ENCODE data around the gene FHDC1.

Gene FHDC1

GRCh38 chr4:152983774-152984411, 47.8 kb downstream of the FHDC1 start:
- Histone ChIP-seq H3K4me3 (ENCODE audit: low read length) (no peak overlapping the region), H3K9me3 (ENCODE audit: insufficient read depth, low read length) (no peaks in the 10 kb centered on the region), H3K27ac (ENCODE audit: low read length) (no peak overlapping the region), H4K20me1 (ENCODE audit: insufficient read depth, low read length) (no peaks in the 10 kb centered on the region), H3K79me2 (ENCODE audit: low read length) (no peaks in the 10 kb centered on the region), H2AFZ (ENCODE audit: low read depth, low read length) (no peak overlapping the region), H3K9ac (ENCODE audit: low read length) (no peak overlapping the region), H3K27me3 (ENCODE audit: low read depth, low read length) (peaks cover 23% of the 10 kb centered on the region), H3K4me1 (ENCODE audit: low read length) (no peaks in the 10 kb centered on the region), H3K4me2 (ENCODE audit: low read length) (no peak overlapping the region), H3K36me3 (replicated peaks; ENCODE audit: low read depth, low read length) (no peaks in the 10 kb centered on the region)
- TF ChIP-seq CTCF (IDR thresholded peaks at IDR 0.05; ENCODE audit: low read depth, low read length) = no peak
- TF ChIP-seq EZH2phosphoT487 (IDR thresholded peaks at IDR 0.05; ENCODE audit: low read depth) = no peak

GRCh38 chr4:152988721-152989553, 52.8 kb downstream of the FHDC1 start:
- Histone ChIP-seq H2AFZ (ENCODE audit: low read depth, low read length) (no peak overlapping the region), H3K79me2 (ENCODE audit: low read length) (no peaks in the 10 kb centered on the region), H3K9me3 (ENCODE audit: insufficient read depth, low read length) (no peaks in the 10 kb centered on the region), H3K4me1 (ENCODE audit: low read length) (no peaks in the 10 kb centered on the region), H3K36me3 (replicated peaks; ENCODE audit: low read depth, low read length) (no peaks in the 10 kb centered on the region), H3K9ac (ENCODE audit: low read length) (no peak overlapping the region), H3K27ac (ENCODE audit: low read length) (no peak overlapping the region), H3K4me2 (ENCODE audit: low read length) (no peak overlapping the region), H4K20me1 (ENCODE audit: insufficient read depth, low read length) (no peaks in the 10 kb centered on the region), H3K4me3 (ENCODE audit: low read length) (no peak overlapping the region), H3K27me3 (ENCODE audit: low read depth, low read length) (no peaks in the 10 kb centered on the region)
- no peak for TF ChIP-seq CTCF (IDR thresholded peaks at IDR 0.05; ENCODE audit: low read depth, low read length)
- no peak for TF ChIP-seq EZH2phosphoT487 (IDR thresholded peaks at IDR 0.05; ENCODE audit: low read depth)

- Histone ChIP-seq H3K4me2 (ENCODE audit: low read length) (no peak overlapping the region), H3K9me3 (ENCODE audit: insufficient read depth, low read length) (no peaks in the 10 kb centered on the region), H2AFZ (ENCODE audit: low read depth, low read length) (no peak overlapping the region), H3K4me3 (ENCODE audit: low read length) (no peak overlapping the region), H3K79me2 (ENCODE audit: low read length) (no peaks in the 10 kb centered on the region), H3K9ac (ENCODE audit: low read length) (no peak overlapping the region), H3K27me3 (ENCODE audit: low read depth, low read length) (no peaks in the 10 kb centered on the region), H3K4me1 (ENCODE audit: low read length) (no peaks in the 10 kb centered on the region), H3K27ac (ENCODE audit: low read length) (no peak overlapping the region), H4K20me1 (ENCODE audit: insufficient read depth, low read length) (no peaks in the 10 kb centered on the region), H3K36me3 (replicated peaks; ENCODE audit: low read depth, low read length) (no peaks in the 10 kb centered on the region)
- no peak for TF ChIP-seq CTCF (IDR thresholded peaks at IDR 0.05; ENCODE audit: low read depth, low read length)
- TF ChIP-seq EZH2phosphoT487 (IDR thresholded peaks at IDR 0.05; ENCODE audit: low read depth) = no peak
These were observed 53.4 kb downstream of the FHDC1 start for GRCh38 chr4:152989554-152989970.

- H3K4me1 ChIP-seq (ENCODE audit: low read length) = no peaks in the 10 kb centered on the region
- TF ChIP-seq EZH2phosphoT487 (IDR thresholded peaks at IDR 0.05; ENCODE audit: low read depth) (no peak), CTCF (IDR thresholded peaks at IDR 0.05; ENCODE audit: low read depth, low read length) (no peak)
- no peaks in the 10 kb centered on the region for H4K20me1 ChIP-seq (ENCODE audit: insufficient read depth, low read length)
- H3K27ac ChIP-seq (ENCODE audit: low read length) = no peak overlapping the region
- H3K36me3 ChIP-seq (replicated peaks; ENCODE audit: low read depth, low read length) = no peaks in the 10 kb centered on the region
- H3K9me3 ChIP-seq (ENCODE audit: insufficient read depth, low read length) = no peaks in the 10 kb centered on the region
- H3K4me3 ChIP-seq (ENCODE audit: low read length) = no peak overlapping the region
- 0 out of 2 replicates have a peak, but pooled peaks cover 9% of the 10 kb centered on the region for H3K27me3 ChIP-seq (ENCODE audit: low read depth, low read length)
- no peak overlapping the region for H2AFZ ChIP-seq (ENCODE audit: low read depth, low read length)
- no peaks in the 10 kb centered on the region for H3K79me2 ChIP-seq (ENCODE audit: low read length)
- no peak overlapping the region for H3K4me2 ChIP-seq (ENCODE audit: low read length)
- no peak overlapping the region for H3K9ac ChIP-seq (ENCODE audit: low read length)
These were observed 54.5 kb downstream of the FHDC1 start for GRCh38 chr4:152990471-152991131.
